GM19035 (cell line): ENCODE data around the gene MOV10L1.

ENCODE experiments used
- ATAC-seq: cut with Tn5 transposase; IDR thresholded peaks from one replicate; pipeline ENCODE4 v1.9.1; 2021; ENCODE audit not compliant: unreplicated experiment

The MOV10L1 gene

GRCh38 chr22:50058906-50059880 is 30.6 kb upstream of the MOV10L1 start:
- no peak for ATAC-seq

- ATAC-seq, result no peak
Measured at GRCh38 chr22:50059881-50060262, 29.9 kb upstream of the MOV10L1 start.

GRCh38 chr22:50060441-50061140 is 29.2 kb upstream of the MOV10L1 start:
- no peak for ATAC-seq

- no peak for ATAC-seq
Measured at GRCh38 chr22:50061141-50061823, 28.5 kb upstream of the MOV10L1 start.

GRCh38 chr22:50061824-50062355 is 27.9 kb upstream of the MOV10L1 start:
- ATAC-seq, result no peak

GRCh38 chr22:50062509-50063135 is 27.2 kb upstream of the MOV10L1 start:
- ATAC-seq, result no peak

- no peak for ATAC-seq
Measured at GRCh38 chr22:50063589-50064393, 26.0 kb upstream of the MOV10L1 start.

GRCh38 chr22:50064453-50064852 is 25.4 kb upstream of the MOV10L1 start:
- ATAC-seq, result no peak

- ATAC-seq, result no peak
Measured at GRCh38 chr22:50067244-50067643, 22.6 kb upstream of the MOV10L1 start.

- ATAC-seq, result no peak
Measured at GRCh38 chr22:50068096-50068495, 21.7 kb upstream of the MOV10L1 start.

GRCh38 chr22:50070366-50070765 is 19.4 kb upstream of the MOV10L1 start:
- no peak for ATAC-seq

GRCh38 chr22:50071432-50072166 is 18.2 kb upstream of the MOV10L1 start:
- no peak for ATAC-seq

- no peak for ATAC-seq
Measured at GRCh38 chr22:50072167-50072555, 17.6 kb upstream of the MOV10L1 start.

GRCh38 chr22:50072714-50073538 is 16.9 kb upstream of the MOV10L1 start:
- ATAC-seq, result no peak

GRCh38 chr22:50074056-50074455 is 15.8 kb upstream of the MOV10L1 start:
- no peak for ATAC-seq

GRCh38 chr22:50074551-50075530 is 15.0 kb upstream of the MOV10L1 start:
- ATAC-seq, result no peak
